PC-3 (cell line): ENCODE results near the gene ZNF540. TPM values are rescaled to one million over a fixed set of nuclear protein-coding genes. Genes with fewer than 3 reads are reported as not detected.

Experiments
- ATAC-seq: fragments of 200-7000 bp; cut with Tn5 transposase; 2 replicates; pipeline ENCODE4 v1.9.1; 2020; ENCODE audit warnings: mild to moderate bottlenecking, moderate library complexity
- BruUV-seq: library from RNA; stranded (reverse); fragments of 400-500 nt; replicated peaks from 2 replicates; lab custom pipeline; 2021; lab: Mats Ljungman, UMichigan
- CTCF ChIA-PET: fragments of 300-600 bp; sonication (Branson Sonifier 250); formaldehyde crosslinking; loops from one replicate; lab custom pipeline; 2022; ENCODE audit warnings: antibody characterized with exemption; lab: Charles Lee
- POLR2A ChIA-PET: fragments of 300-600 bp; sonication (Branson Sonifier 250); formaldehyde crosslinking; loops from one replicate; lab custom pipeline; 2022; ENCODE audit warnings: antibody characterized with exemption; ENCODE audit not compliant: unreplicated experiment; lab: Charles Lee
- DNase-seq: peaks from one replicate; pipeline ENCODE4 v3.0.0-alpha.2; 2015
- H2AFZ ChIP-seq: fragments of 300-600 bp; sonication (generic); 2 replicates; pipeline ENCODE4 v1.6.0; 2016; ENCODE audit warnings: antibody characterized with exemption, low read length
- H3F3A ChIP-seq: fragments of 300-600 bp; sonication (generic); one replicate; pipeline ENCODE4 v1.6.0; 2017; ENCODE audit warnings: antibody characterized with exemption, low read length, control low read depth, mild to moderate bottlenecking; ENCODE audit not compliant: unreplicated experiment
- H3K27ac ChIP-seq: fragments of 300-600 bp; sonication (generic); 2 replicates; pipeline ENCODE4 v1.5.1; 2016; ENCODE audit warnings: mild to moderate bottlenecking, low read length
- H3K27me3 ChIP-seq: fragments of 300-600 bp; sonication (generic); 2 replicates; pipeline ENCODE4 v1.6.1; 2016; ENCODE audit warnings: low read length, mixed read lengths
- H3K36me3 ChIP-seq: fragments of 300-600 bp; sonication (generic); 2 replicates; pipeline ENCODE4 v1.6.1; 2016; ENCODE audit warnings: low read depth, mixed run types, low read length, mixed read lengths
- H3K4me1 ChIP-seq: fragments of 300-600 bp; sonication (generic); 2 replicates; pipeline ENCODE4 v1.5.1; 2016; ENCODE audit warnings: low read length; ENCODE audit not compliant: insufficient read depth
- H3K4me2 ChIP-seq: fragments of 300-600 bp; sonication (generic); 2 replicates; pipeline ENCODE4 v1.6.0; 2016; ENCODE audit warnings: low read length
- H3K4me3 ChIP-seq: fragments of 300-600 bp; sonication (generic); 2 replicates; pipeline ENCODE4 v1.5.1; 2016; ENCODE audit warnings: mild to moderate bottlenecking, low read length, mixed read lengths
- H3K79me2 ChIP-seq: fragments of 300-600 bp; sonication (generic); 2 replicates; pipeline ENCODE4 v1.6.1; 2017; ENCODE audit warnings: low read length, mixed read lengths
- H3K9ac ChIP-seq: fragments of 300-600 bp; sonication (generic); 2 replicates; pipeline ENCODE4 v1.6.0; 2016; ENCODE audit warnings: mild to moderate bottlenecking, low read length
- H3K9me2 ChIP-seq: fragments of 300-600 bp; sonication (generic); replicated peaks from 2 replicates; pipeline ENCODE4 v1.6.1; 2016; ENCODE audit warnings: mixed run types, low read length, mixed read lengths
- H3K9me3 ChIP-seq: fragments of 300-600 bp; sonication (generic); 2 replicates; pipeline ENCODE4 v1.6.1; 2016; ENCODE audit warnings: low read length, mixed read lengths
- H4K20me1 ChIP-seq: fragments of 300-600 bp; sonication (generic); 2 replicates; pipeline ENCODE4 v1.6.1; 2016; ENCODE audit warnings: low read length, mixed read lengths
- CTCF ChIP-seq: fragments of 300-600 bp; sonication (generic); conservative IDR thresholded peaks from 2 replicates; pipeline ENCODE4 v1.5.1; 2017; ENCODE audit warnings: antibody characterized with exemption, low read depth, mild to moderate bottlenecking, low read length
- EZH2 ChIP-seq: fragments of 300-600 bp; sonication (generic); IDR thresholded peaks from one replicate; pipeline ENCODE4 v1.6.1; 2017; ENCODE audit warnings: antibody characterized with exemption, mild to moderate bottlenecking, low read length; ENCODE audit not compliant: unreplicated experiment
- EZH2phosphoT487 ChIP-seq: fragments of 300-600 bp; sonication (generic); IDR thresholded peaks from 2 replicates; pipeline ENCODE4 v1.6.1; 2018; ENCODE audit warnings: mild to moderate bottlenecking, antibody characterized with exemption, low read length, borderline replicate concordance
- intact Hi-C: fragments of 100-400 bp; cut with micrococcal nuclease; formaldehyde crosslinking; loops from 2 replicates; pipeline ENCODE4 v1.9.0; 2023
- total RNA-seq: library from RNA; depleted of rRNA; stranded (reverse); fragments of >200 nt; gene quantifications from 2 replicates; pipeline ENCODE4 v1.2.3, GENCODE V29; 2014

Gene ZNF540
- total RNA-seq, 1 experiment from 2014 or later, result 0.22 TPM

GRCh38 chr19:37563518-37563917 is 31.2 kb upstream of the ZNF540 start:
- ATAC-seq, result no peak
- intact Hi-C loops, result no loop called here
- H3K9me3 ChIP-seq, result peaks cover 31% of the 10 kb centered on the region
- no peak for DNase-seq
- H3K27me3 ChIP-seq, result no peaks in the 10 kb centered on the region
- ChIA-PET POLR2A (no interaction called here), CTCF (no interaction called here)
- no peaks in the 10 kb centered on the region for H3K9me2 ChIP-seq
- H2AFZ ChIP-seq, result no peak overlapping the region
- TF ChIP-seq CTCF (no peak), EZH2phosphoT487 (no peak), EZH2 (no peak)
- H3F3A ChIP-seq, result no peaks in the 10 kb centered on the region
- no peaks in the 10 kb centered on the region for H3K4me1 ChIP-seq
- no peaks in the 10 kb centered on the region for H3K79me2 ChIP-seq
- H3K9ac ChIP-seq, result no peak overlapping the region
- no peak overlapping the region for H3K4me2 ChIP-seq
- no peak overlapping the region for H3K4me3 ChIP-seq
- no peak overlapping the region for H3K27ac ChIP-seq
- H4K20me1 ChIP-seq, result no peaks in the 10 kb centered on the region
- peaks cover 45% of the 10 kb centered on the region for H3K36me3 ChIP-seq
- BruUV-seq, result no TSS peak

DNA sequence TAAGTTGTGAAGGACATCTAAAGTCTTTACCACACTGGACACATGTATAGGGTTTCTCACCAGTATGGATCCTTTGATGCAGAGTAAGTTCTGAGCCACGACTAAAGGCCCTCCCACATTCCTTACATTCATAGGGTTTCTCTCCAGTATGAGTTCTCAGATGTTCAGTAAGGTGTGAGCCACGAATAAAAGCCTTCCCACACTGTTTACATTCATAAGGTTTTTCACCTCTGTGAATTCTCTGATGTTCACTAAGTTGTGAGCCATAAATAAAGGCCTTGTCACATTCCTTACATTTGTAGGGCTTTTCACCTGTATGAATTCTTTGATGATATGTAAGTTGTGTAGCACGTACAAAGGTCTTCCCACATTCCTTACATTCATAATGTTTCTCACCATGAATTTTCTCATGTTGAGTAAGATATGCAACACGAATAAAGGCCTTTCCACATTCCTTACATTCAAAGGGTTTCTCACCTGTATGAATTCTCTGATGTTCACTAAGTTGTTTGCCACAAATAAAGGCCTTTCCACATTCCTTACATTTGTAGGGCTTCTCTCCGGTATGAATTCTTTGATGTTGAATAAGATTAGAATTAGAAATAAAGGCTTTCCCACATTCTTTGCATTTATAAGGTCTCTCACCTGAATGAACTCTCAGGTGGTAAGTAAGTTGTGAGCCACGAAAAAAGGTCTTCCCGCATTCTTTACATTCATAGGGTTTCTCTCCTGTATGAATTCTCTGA is 29.9 kb upstream of the ZNF540 start:
- POLR2A ChIA-PET, result no interaction called here
- intact Hi-C loops, result no loop called here
- Histone ChIP-seq H3K4me2 (no peak overlapping the region), H2AFZ (no peak overlapping the region), H3K36me3 (peaks cover 45% of the 10 kb centered on the region), H3K27ac (no peak overlapping the region), H3K4me1 (no peaks in the 10 kb centered on the region), H3K9ac (no peak overlapping the region), H4K20me1 (no peaks in the 10 kb centered on the region), H3K4me3 (no peak overlapping the region), H3K79me2 (no peaks in the 10 kb centered on the region), H3K9me2 (no peaks in the 10 kb centered on the region), H3K27me3 (no peaks in the 10 kb centered on the region), H3K9me3 (peaks cover 28% of the 10 kb centered on the region), H3F3A (no peaks in the 10 kb centered on the region)
- no TSS peak for BruUV-seq
- no peak for ATAC-seq
- TF ChIP-seq EZH2phosphoT487 (no peak), CTCF (no peak), EZH2 (no peak)
- CTCF ChIA-PET, result no interaction called here
- no peak for DNase-seq

- Histone ChIP-seq H3K9me3 (peaks cover 31% of the 10 kb centered on the region), H4K20me1 (no peaks in the 10 kb centered on the region), H2AFZ (no peak overlapping the region), H3K4me2 (no peak overlapping the region), H3K27me3 (no peaks in the 10 kb centered on the region), H3K4me3 (no peak overlapping the region), H3K9me2 (no peaks in the 10 kb centered on the region), H3F3A (no peaks in the 10 kb centered on the region), H3K27ac (no peak overlapping the region), H3K9ac (no peak overlapping the region), H3K36me3 (peaks cover 49% of the 10 kb centered on the region), H3K79me2 (no peaks in the 10 kb centered on the region), H3K4me1 (no peaks in the 10 kb centered on the region)
- intact Hi-C loops, result no loop called here
- ChIA-PET CTCF (no interaction called here), POLR2A (no interaction called here)
- no TSS peak for BruUV-seq
- ATAC-seq (no peak), DNase-seq (no peak)
- no peak for TF ChIP-seq EZH2
- no peak for TF ChIP-seq CTCF
- TF ChIP-seq EZH2phosphoT487, result no peak
Observed at GRCh38 chr19:37565370-37565669, 29.4 kb upstream of the ZNF540 start.
